Fibroblast of lung (primary cell): ENCODE data around the gene ITGAE. TPM values are rescaled to one million over a fixed set of nuclear protein-coding genes. Genes with fewer than 3 reads are reported as not detected.

Source experiments
- DNase-seq, 2 donors: peaks; one replicate each; pipeline versions ENCODE4 v3.0.0 to v3.0.0-alpha.2; 2010; ENCODE audit warnings: low read depth in 2 of 2
- H2AFZ ChIP-seq: 2 replicates; pipeline ENCODE4 v1.5.1; 2012; ENCODE audit warnings: low read length, control low read depth, inconsistent platforms
- H3K27ac ChIP-seq: 2 replicates; pipeline ENCODE4 v1.5.1; 2011; ENCODE audit warnings: low read length, control low read depth; ENCODE audit not compliant: insufficient read depth
- H3K27me3 ChIP-seq: 2 replicates; pipeline ENCODE4 v1.5.1; 2011; ENCODE audit warnings: mild to moderate bottlenecking, low read length; ENCODE audit not compliant: control insufficient read depth, insufficient read depth
- H3K36me3 ChIP-seq: 2 replicates; pipeline ENCODE4 v1.5.1; 2011; ENCODE audit warnings: low read length; ENCODE audit not compliant: control insufficient read depth, insufficient read depth
- H3K4me1 ChIP-seq: 2 replicates; pipeline ENCODE4 v1.5.1; 2011; ENCODE audit warnings: low read length; ENCODE audit not compliant: control insufficient read depth, insufficient read depth; ENCODE audit errors: extremely low read depth
- H3K4me2 ChIP-seq: 2 replicates; pipeline ENCODE4 v1.5.1; 2011; ENCODE audit warnings: low read length, control low read depth; ENCODE audit not compliant: insufficient read depth; ENCODE audit errors: extremely low read depth
- H3K4me3 ChIP-seq, 4 experiments: fragments of 200-600 bp in 1 of 4; sonication (generic) in 1 of 4; replicated peaks in 1 of 4; 2 replicates each; pipeline ENCODE4 v1.5.1; 2011 to 2016; ENCODE audit warnings: low read length in 4 of 4, low read depth in 3 of 4, mild to moderate bottlenecking in 3 of 4, control low read depth in 2 of 4, inconsistent platforms in 1 of 4, mixed read lengths in 1 of 4; ENCODE audit not compliant: insufficient read depth in 1 of 4; ENCODE audit errors: control extremely low read depth in 1 of 4
- H3K79me2 ChIP-seq: 2 replicates; pipeline ENCODE4 v1.5.1; 2012; ENCODE audit warnings: mild to moderate bottlenecking, low read length, inconsistent platforms; ENCODE audit not compliant: control insufficient read depth, insufficient read depth
- H3K9ac ChIP-seq: 2 replicates; pipeline ENCODE4 v1.5.1; 2011; ENCODE audit warnings: mild to moderate bottlenecking, low read length, control low read depth; ENCODE audit not compliant: insufficient read depth
- H3K9me3 ChIP-seq: 2 replicates; pipeline ENCODE4 v1.5.1; 2012; ENCODE audit warnings: low read depth, low read length; ENCODE audit not compliant: control insufficient read depth, insufficient read depth
- H4K20me1 ChIP-seq: 2 replicates; pipeline ENCODE4 v1.5.1; 2011; ENCODE audit warnings: low read length; ENCODE audit not compliant: control insufficient read depth, insufficient read depth; ENCODE audit errors: extremely low read depth
- CTCF ChIP-seq, 2 donors: IDR thresholded peaks in 1 of 2; conservative IDR thresholded peaks in 1 of 2; 1 replicate in 1 of 2; 2 replicates in 1 of 2; pipeline ENCODE4 v1.5.1; 2011 to 2012; ENCODE audit warnings: low read length in 2 of 2, control low read depth in 1 of 2, inconsistent platforms in 1 of 2, low read depth in 1 of 2, mild to moderate bottlenecking in 1 of 2
- EZH2 ChIP-seq: IDR thresholded peaks from 2 replicates; pipeline ENCODE4 v1.5.1; 2012; ENCODE audit warnings: low read length, control low read depth, mild to moderate bottlenecking; ENCODE audit errors: missing control alignments
- polyA plus RNA-seq, 2 donors: library from polyadenylated mRNA; depleted of rRNA in 1 of 2; stranded (reverse) in 1 of 2; unstranded in 1 of 2; fragments of >200 nt; gene quantifications; 2 replicates each; pipeline ENCODE4 v1.2.1, GENCODE V29; 2011 to 2012; ENCODE audit warnings: missing spikeins in 1 of 2
- total RNA-seq: library from RNA; depleted of rRNA; stranded (reverse); fragments of >200 nt; gene quantifications from 2 replicates; pipeline ENCODE4 v1.2.1, GENCODE V29; 2014

The ITGAE gene
- total and polyA plus RNA-seq, 2 donors (not counting 1 experiment from before 2014, with no cell fraction given) = 29.7 to 72.5 TPM

GRCh38 chr17:3827124-3827773 lies 26.3 kb upstream of the ITGAE start:
- Histone ChIP-seq H3K9ac (no peak overlapping the region), H3K36me3 (peaks cover 7% of the 10 kb centered on the region), H3K79me2 (no peaks in the 10 kb centered on the region), H4K20me1 (peaks cover 2% of the 10 kb centered on the region), H3K4me1 (peaks cover 2% of the 10 kb centered on the region), H3K4me3 (no peak overlapping the region), H3K27me3 (no peaks in the 10 kb centered on the region), H3K4me2 (no peak overlapping the region), H3K9me3 (no peaks in the 10 kb centered on the region), H2AFZ (no peak overlapping the region), H3K27ac (no peak overlapping the region)
- TF ChIP-seq EZH2 = no peak
- TF ChIP-seq CTCF (conservative IDR thresholded peaks at IDR 0.05 in 1 of 2, IDR thresholded peaks at IDR 0.05 in 1 of 2; ENCODE audit: low read depth in 1 of 2, low read length in 2 of 2) = peak; percentile 58 to 86
- DNase-seq = peak; percentile 65 to 80

GRCh38 chr17:3826191-3826590 lies 25.2 kb upstream of the ITGAE start:
- H3K4me2 ChIP-seq = no peak overlapping the region
- TF ChIP-seq EZH2 (no peak), CTCF (conservative IDR thresholded peaks at IDR 0.05 in 1 of 2, IDR thresholded peaks at IDR 0.05 in 1 of 2; ENCODE audit: low read depth in 1 of 2, low read length in 2 of 2) (no peak)
- H3K4me1 ChIP-seq = peaks cover 2% of the 10 kb centered on the region
- H3K4me3 ChIP-seq = no peak overlapping the region
- H3K9ac ChIP-seq = no peak overlapping the region
- peaks cover 7% of the 10 kb centered on the region for H3K36me3 ChIP-seq
- no peaks in the 10 kb centered on the region for H3K9me3 ChIP-seq
- peaks cover 2% of the 10 kb centered on the region for H4K20me1 ChIP-seq
- no peaks in the 10 kb centered on the region for H3K27me3 ChIP-seq
- no peak overlapping the region for H3K27ac ChIP-seq
- no peak overlapping the region for H2AFZ ChIP-seq
- no peaks in the 10 kb centered on the region for H3K79me2 ChIP-seq
- DNase-seq = peak in 1 of 2 donors; percentile 26

GRCh38 chr17:3821101-3821500 lies 20.1 kb upstream of the ITGAE start:
- Histone ChIP-seq H3K4me2 (no peak overlapping the region), H3K4me3 (no peak overlapping the region), H3K4me1 (no peaks in the 10 kb centered on the region), H4K20me1 (peaks cover 2% of the 10 kb centered on the region), H3K79me2 (no peaks in the 10 kb centered on the region), H3K27me3 (no peaks in the 10 kb centered on the region), H3K9me3 (no peaks in the 10 kb centered on the region), H3K9ac (no peak overlapping the region), H3K36me3 (peaks cover 7% of the 10 kb centered on the region), H2AFZ (no peak overlapping the region), H3K27ac (no peak overlapping the region)
- TF ChIP-seq CTCF (conservative IDR thresholded peaks at IDR 0.05 in 1 of 2, IDR thresholded peaks at IDR 0.05 in 1 of 2; ENCODE audit: low read depth in 1 of 2, low read length in 2 of 2) (no peak), EZH2 (no peak)
- no peak for DNase-seq
